Measurements from ENCODE around the gene ATIC.

DNA sequence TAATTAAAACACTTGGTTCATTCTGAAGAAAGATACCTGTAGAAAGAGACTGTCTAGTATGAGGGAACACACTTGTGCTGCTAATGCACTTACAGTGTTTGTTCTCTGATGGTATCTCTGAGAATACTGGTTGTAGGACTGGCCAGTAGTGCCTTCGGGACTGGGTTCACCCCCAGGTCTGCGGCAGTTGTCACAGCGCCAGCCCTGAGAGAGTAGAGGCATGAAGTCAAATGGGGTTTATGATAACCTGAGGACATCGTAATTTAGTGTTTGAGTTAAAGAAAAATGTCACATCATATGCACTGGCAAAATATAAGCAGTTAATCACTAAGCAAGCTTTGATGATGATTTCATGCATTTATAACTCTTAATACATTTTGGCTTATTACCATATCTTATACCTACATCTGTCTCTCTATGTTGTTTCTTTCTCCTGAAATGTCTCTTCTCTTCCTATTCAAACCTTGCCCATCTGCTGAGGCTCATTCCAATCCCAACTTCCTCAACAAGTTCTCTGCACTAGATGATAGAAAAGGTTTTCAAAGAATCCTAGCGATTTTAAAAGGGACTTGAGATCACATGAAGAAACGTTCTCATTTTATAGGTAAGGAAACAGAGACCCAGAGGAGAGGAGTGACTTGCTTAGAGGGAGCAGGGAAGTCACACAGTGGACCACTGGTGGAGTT is 50.2 kb downstream of the ATIC start:
- no peak for TF ChIP-seq CEBPB (IDR thresholded peaks at IDR 0.05; ENCODE audit: low read depth, low read length)
- TF ChIP-seq RFX5 (IDR thresholded peaks at IDR 0.05; ENCODE audit: borderline replicate concordance, low read depth, low read length): no peak
